Inflammatory macrophage (primary cell): ENCODE measurements around the gene RIMBP2.

ENCODE experiments used
- DNase-seq, 2 donors: peaks; one replicate each; pipeline ENCODE4 v3.0.0-alpha.2; 2020 to 2022

RIMBP2 gene

GRCh38 chr12:130729344-130729743 is 13.2 kb upstream of the RIMBP2 start:
- no peak for DNase-seq

GRCh38 chr12:130728158-130729058 is 12.3 kb upstream of the RIMBP2 start:
- DNase-seq = no peak

- DNase-seq = no peak
Measured at GRCh38 chr12:130719263-130719859, 3.3 kb upstream of the RIMBP2 start.

- DNase-seq = no peak
Measured at GRCh38 chr12:130717752-130718151, 1.7 kb upstream of the RIMBP2 start.

GRCh38 chr12:130716969-130717366 is 869 bp upstream of the RIMBP2 start:
- no peak for DNase-seq

GRCh38 chr12:130715150-130715997 is 725 bp downstream of the RIMBP2 start:
- DNase-seq = no peak

GRCh38 chr12:130714591-130715149 is 1.4 kb downstream of the RIMBP2 start:
- DNase-seq = no peak

GRCh38 chr12:130714091-130714590 is 2.0 kb downstream of the RIMBP2 start:
- DNase-seq = no peak

- DNase-seq = no peak
Measured at GRCh38 chr12:130713581-130713991, 2.5 kb downstream of the RIMBP2 start.

- no peak for DNase-seq
Measured at GRCh38 chr12:130712346-130713065, 3.6 kb downstream of the RIMBP2 start.

- DNase-seq = no peak
Measured at GRCh38 chr12:130711756-130712155, 4.3 kb downstream of the RIMBP2 start.

- no peak for DNase-seq
Measured at GRCh38 chr12:130710733-130711080, 5.4 kb downstream of the RIMBP2 start.

- no peak for DNase-seq
Measured at GRCh38 chr12:130709971-130710732, 5.9 kb downstream of the RIMBP2 start.

GRCh38 chr12:130709151-130709970 is 6.7 kb downstream of the RIMBP2 start:
- DNase-seq = no peak

GRCh38 chr12:130708648-130709047 is 7.5 kb downstream of the RIMBP2 start:
- DNase-seq = no peak

- no peak for DNase-seq
Measured at GRCh38 chr12:130707571-130707891, 8.6 kb downstream of the RIMBP2 start.

GRCh38 chr12:130706885-130707570 is 9.1 kb downstream of the RIMBP2 start:
- DNase-seq = no peak

GRCh38 chr12:130706311-130706710 is 9.8 kb downstream of the RIMBP2 start:
- DNase-seq = no peak

- no peak for DNase-seq
Measured at GRCh38 chr12:130705178-130705822, 10.8 kb downstream of the RIMBP2 start.
